SK-N-SH treated with all-trans-retinoic acid at 6 μM for 48 hours (cell line): Measurements from ENCODE around the gene LTBP2.

Source experiments
- ARNTL ChIP-seq: fragments of 450-650 bp; formaldehyde crosslinking; IDR thresholded peaks from 2 replicates; pipeline ENCODE4 v1.5.0; 2020; ENCODE audit warnings: low read depth, mild to moderate bottlenecking, moderate library complexity, borderline replicate concordance
- ESRRG ChIP-seq: fragments of 250-450 bp; sonication (Bioruptor Pico); IDR thresholded peaks from 2 replicates; pipeline ENCODE4 v1.6.1; 2021; ENCODE audit warnings: mild to moderate bottlenecking
- GLIS3 ChIP-seq: fragments of 250-450 bp; sonication (Bioruptor Pico); IDR thresholded peaks from 2 replicates; pipeline ENCODE4 v1.5.0; 2020; ENCODE audit warnings: mild to moderate bottlenecking, moderate library complexity
- ISL1 ChIP-seq: fragments of 250-450 bp; sonication (Bioruptor Pico); IDR thresholded peaks from 2 replicates; pipeline ENCODE4 v2.1.2; 2022; ENCODE audit warnings: mild to moderate bottlenecking, moderate library complexity
- PPARA ChIP-seq: fragments of 250-450 bp; sonication (Bioruptor Pico); IDR thresholded peaks from 2 replicates; pipeline ENCODE4 v1.5.0; 2020; ENCODE audit warnings: mild to moderate bottlenecking, borderline replicate concordance
- RARB ChIP-seq: fragments of 250-450 bp; sonication (Bioruptor Pico); IDR thresholded peaks from 2 replicates; pipeline ENCODE4 v1.8.0; 2021; ENCODE audit warnings: mild to moderate bottlenecking, moderate library complexity
- TCF4 ChIP-seq: fragments of 250-450 bp; sonication (Bioruptor Pico); IDR thresholded peaks from 2 replicates; pipeline ENCODE4 v1.8.0; 2021; ENCODE audit warnings: mild to moderate bottlenecking, moderate library complexity, borderline replicate concordance
- ZFP3 ChIP-seq: fragments of 250-450 bp; sonication (Bioruptor Pico); IDR thresholded peaks from 2 replicates; pipeline ENCODE4 v1.5.0; 2020; ENCODE audit warnings: mild to moderate bottlenecking, moderate library complexity
- ZNF70 ChIP-seq: fragments of 450-650 bp; formaldehyde crosslinking; IDR thresholded peaks from 2 replicates; pipeline ENCODE4 v1.5.0; 2020; ENCODE audit warnings: mild to moderate bottlenecking, moderate library complexity
- ZNF8 ChIP-seq: fragments of 450-650 bp; formaldehyde crosslinking; IDR thresholded peaks from 2 replicates; pipeline ENCODE4 v1.5.0; 2020; ENCODE audit warnings: mild to moderate bottlenecking, moderate library complexity
- TF ChIP-seq, protein P1 (sequence below): fragments of 250-450 bp; sonication (Bioruptor Pico); IDR thresholded peaks from 2 replicates; pipeline ENCODE4 v1.5.0; 2020; ENCODE audit warnings: mild to moderate bottlenecking, moderate library complexity
- TF ChIP-seq, protein P2 (sequence below): fragments of 250-450 bp; sonication (Bioruptor Pico); IDR thresholded peaks from 2 replicates; pipeline ENCODE4 v1.8.0; 2020; ENCODE audit warnings: mild to moderate bottlenecking, moderate library complexity, borderline replicate concordance

- TF ChIP-seq ARNTL (CRISPR knock-in tag) (no peak), ISL1 (CRISPR knock-in tag) (no peak), ZNF70 (CRISPR knock-in tag) (no peak), ZFP3 (CRISPR knock-in tag) (no peak), PPARA (CRISPR knock-in tag) (no peak), RARB (CRISPR knock-in tag) (no peak), ZNF8 (CRISPR knock-in tag) (no peak), GLIS3 (CRISPR knock-in tag) (no peak), TCF4 (CRISPR knock-in tag) (no peak), ESRRG (CRISPR knock-in tag) (no peak)
- TF ChIP-seq, protein P1, sequence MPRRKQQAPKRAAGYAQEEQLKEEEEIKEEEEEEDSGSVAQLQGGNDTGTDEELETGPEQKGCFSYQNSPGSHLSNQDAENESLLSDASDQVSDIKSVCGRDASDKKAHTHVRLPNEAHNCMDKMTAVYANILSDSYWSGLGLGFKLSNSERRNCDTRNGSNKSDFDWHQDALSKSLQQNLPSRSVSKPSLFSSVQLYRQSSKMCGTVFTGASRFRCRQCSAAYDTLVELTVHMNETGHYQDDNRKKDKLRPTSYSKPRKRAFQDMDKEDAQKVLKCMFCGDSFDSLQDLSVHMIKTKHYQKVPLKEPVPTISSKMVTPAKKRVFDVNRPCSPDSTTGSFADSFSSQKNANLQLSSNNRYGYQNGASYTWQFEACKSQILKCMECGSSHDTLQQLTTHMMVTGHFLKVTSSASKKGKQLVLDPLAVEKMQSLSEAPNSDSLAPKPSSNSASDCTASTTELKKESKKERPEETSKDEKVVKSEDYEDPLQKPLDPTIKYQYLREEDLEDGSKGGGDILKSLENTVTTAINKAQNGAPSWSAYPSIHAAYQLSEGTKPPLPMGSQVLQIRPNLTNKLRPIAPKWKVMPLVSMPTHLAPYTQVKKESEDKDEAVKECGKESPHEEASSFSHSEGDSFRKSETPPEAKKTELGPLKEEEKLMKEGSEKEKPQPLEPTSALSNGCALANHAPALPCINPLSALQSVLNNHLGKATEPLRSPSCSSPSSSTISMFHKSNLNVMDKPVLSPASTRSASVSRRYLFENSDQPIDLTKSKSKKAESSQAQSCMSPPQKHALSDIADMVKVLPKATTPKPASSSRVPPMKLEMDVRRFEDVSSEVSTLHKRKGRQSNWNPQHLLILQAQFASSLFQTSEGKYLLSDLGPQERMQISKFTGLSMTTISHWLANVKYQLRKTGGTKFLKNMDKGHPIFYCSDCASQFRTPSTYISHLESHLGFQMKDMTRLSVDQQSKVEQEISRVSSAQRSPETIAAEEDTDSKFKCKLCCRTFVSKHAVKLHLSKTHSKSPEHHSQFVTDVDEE = no peak
- TF ChIP-seq, protein P2, sequence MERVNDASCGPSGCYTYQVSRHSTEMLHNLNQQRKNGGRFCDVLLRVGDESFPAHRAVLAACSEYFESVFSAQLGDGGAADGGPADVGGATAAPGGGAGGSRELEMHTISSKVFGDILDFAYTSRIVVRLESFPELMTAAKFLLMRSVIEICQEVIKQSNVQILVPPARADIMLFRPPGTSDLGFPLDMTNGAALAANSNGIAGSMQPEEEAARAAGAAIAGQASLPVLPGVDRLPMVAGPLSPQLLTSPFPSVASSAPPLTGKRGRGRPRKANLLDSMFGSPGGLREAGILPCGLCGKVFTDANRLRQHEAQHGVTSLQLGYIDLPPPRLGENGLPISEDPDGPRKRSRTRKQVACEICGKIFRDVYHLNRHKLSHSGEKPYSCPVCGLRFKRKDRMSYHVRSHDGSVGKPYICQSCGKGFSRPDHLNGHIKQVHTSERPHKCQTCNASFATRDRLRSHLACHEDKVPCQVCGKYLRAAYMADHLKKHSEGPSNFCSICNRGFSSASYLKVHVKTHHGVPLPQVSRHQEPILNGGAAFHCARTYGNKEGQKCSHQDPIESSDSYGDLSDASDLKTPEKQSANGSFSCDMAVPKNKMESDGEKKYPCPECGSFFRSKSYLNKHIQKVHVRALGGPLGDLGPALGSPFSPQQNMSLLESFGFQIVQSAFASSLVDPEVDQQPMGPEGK = no peak
Observed at GRCh38 chr14:74604157-74604556, 7.9 kb downstream of the LTBP2 start.
